ENCODE measurements around the gene AP2A1. TPM values are rescaled to one million over a fixed set of nuclear protein-coding genes. Genes with fewer than 3 reads are reported as not detected.
A peak's percentile ranks its signal among the peaks of the same experiment; 100 is the strongest.

AP2A1 gene
- total and polyA plus RNA-seq, 2 donors (not counting 1 experiment from before 2014, with no cell fraction given): 48.4 to 56.9 TPM

DNA sequence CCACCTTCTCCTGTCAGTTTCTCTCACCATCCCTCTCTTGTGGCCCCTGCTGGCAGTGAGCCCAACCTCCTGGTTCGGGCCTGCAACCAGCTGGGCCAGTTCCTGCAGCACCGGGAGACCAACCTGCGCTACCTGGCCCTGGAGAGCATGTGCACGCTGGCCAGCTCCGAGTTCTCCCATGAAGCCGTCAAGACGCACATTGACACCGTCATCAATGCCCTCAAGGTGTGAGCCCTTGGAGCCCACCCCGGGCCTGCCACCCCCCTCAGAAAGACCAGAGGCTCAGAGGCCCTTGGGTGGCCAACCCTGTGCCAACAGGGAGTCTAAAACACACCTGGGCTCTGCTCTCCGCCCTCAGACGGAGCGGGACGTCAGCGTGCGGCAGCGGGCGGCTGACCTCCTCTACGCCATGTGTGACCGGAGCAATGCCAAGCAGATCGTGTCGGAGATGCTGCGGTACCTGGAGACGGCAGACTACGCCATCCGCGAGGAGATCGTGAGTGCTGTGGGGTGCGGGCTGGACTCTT is 32.5 kb downstream of the AP2A1 start:
- WGBS (ENCODE audit: insufficient coverage): 99% methylated on average over 28 of the region's 28 CpGs
- Histone ChIP-seq H2AFZ (ENCODE audit: insufficient read depth, low read depth, low read length, poor library complexity, severe bottlenecking) (no peak overlapping the region), H3K4me2 (replicated peaks; ENCODE audit: low read depth, low read length, poor library complexity, severe bottlenecking) (no peak overlapping the region), H3K4me3 (ENCODE audit: control extremely low read depth in 1 of 5, extremely low read depth in 1 of 5, insufficient read depth in 1 of 5, low read depth in 2 of 5, low read length in 4 of 5) (no peak overlapping the region), H3K9ac (ENCODE audit: low read length) (no peak overlapping the region), H3K36me3 (replicated peaks in 1 of 2; ENCODE audit: control extremely low read depth in 1 of 2, control insufficient read depth in 1 of 2, extremely low read depth in 1 of 2, insufficient read depth in 2 of 2, low read length in 1 of 2) (peaks cover 0 to 82% of the 10 kb centered on the region in 2 experiments), H3K27ac (ENCODE audit: low read length in 2 of 2) (no peak overlapping the region), H3K79me2 (ENCODE audit: control insufficient read depth, insufficient read depth, low read length) (no peaks in the 10 kb centered on the region), H3K4me1 (ENCODE audit: control insufficient read depth in 2 of 2, insufficient read depth in 2 of 2, low read length in 2 of 2) (no peaks in the 10 kb centered on the region), H3K27me3 (replicated peaks in 1 of 4; ENCODE audit: control extremely low read depth in 1 of 4, control insufficient read depth in 3 of 4, insufficient read depth in 4 of 4, low read length in 3 of 4) (no peaks in the 10 kb centered on the region), H3K9me3 (ENCODE audit: control extremely low read depth in 1 of 3, control insufficient read depth in 2 of 3, insufficient read depth in 1 of 3, low read length in 2 of 3) (peaks cover 0 to 3% (median 0%) of the 10 kb centered on the region in 3 donors), H4K20me1 (ENCODE audit: control insufficient read depth, insufficient read depth, low read length, poor library complexity, severe bottlenecking) (no peaks in the 10 kb centered on the region)
- DNase-seq: no peak
- intact Hi-C loops (cut with micrococcal nuclease): no loop called here
- Mint-ChIP-seq H3K9me3 (ENCODE audit: insufficient read depth) (no peaks in the 10 kb centered on the region), H3K4me3 (no peak overlapping the region), H3K4me1 (no peaks in the 10 kb centered on the region), H3K27me3 (no peaks in the 10 kb centered on the region), H3K27ac (no peak overlapping the region)
- ATAC-seq (ENCODE audit: low read depth): no peak
- no peak for TF ChIP-seq EZH2 (IDR thresholded peaks at IDR 0.05; ENCODE audit: borderline replicate concordance, insufficient read depth, low read depth, low read length, poor library complexity, severe bottlenecking)
- TF ChIP-seq, protein P1, sequence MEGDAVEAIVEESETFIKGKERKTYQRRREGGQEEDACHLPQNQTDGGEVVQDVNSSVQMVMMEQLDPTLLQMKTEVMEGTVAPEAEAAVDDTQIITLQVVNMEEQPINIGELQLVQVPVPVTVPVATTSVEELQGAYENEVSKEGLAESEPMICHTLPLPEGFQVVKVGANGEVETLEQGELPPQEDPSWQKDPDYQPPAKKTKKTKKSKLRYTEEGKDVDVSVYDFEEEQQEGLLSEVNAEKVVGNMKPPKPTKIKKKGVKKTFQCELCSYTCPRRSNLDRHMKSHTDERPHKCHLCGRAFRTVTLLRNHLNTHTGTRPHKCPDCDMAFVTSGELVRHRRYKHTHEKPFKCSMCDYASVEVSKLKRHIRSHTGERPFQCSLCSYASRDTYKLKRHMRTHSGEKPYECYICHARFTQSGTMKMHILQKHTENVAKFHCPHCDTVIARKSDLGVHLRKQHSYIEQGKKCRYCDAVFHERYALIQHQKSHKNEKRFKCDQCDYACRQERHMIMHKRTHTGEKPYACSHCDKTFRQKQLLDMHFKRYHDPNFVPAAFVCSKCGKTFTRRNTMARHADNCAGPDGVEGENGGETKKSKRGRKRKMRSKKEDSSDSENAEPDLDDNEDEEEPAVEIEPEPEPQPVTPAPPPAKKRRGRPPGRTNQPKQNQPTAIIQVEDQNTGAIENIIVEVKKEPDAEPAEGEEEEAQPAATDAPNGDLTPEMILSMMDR (IDR thresholded peaks at IDR 0.05): no peak
- CTCF ChIA-PET: no interaction called here
- POLR2A ChIA-PET: no interaction called here

DNA sequence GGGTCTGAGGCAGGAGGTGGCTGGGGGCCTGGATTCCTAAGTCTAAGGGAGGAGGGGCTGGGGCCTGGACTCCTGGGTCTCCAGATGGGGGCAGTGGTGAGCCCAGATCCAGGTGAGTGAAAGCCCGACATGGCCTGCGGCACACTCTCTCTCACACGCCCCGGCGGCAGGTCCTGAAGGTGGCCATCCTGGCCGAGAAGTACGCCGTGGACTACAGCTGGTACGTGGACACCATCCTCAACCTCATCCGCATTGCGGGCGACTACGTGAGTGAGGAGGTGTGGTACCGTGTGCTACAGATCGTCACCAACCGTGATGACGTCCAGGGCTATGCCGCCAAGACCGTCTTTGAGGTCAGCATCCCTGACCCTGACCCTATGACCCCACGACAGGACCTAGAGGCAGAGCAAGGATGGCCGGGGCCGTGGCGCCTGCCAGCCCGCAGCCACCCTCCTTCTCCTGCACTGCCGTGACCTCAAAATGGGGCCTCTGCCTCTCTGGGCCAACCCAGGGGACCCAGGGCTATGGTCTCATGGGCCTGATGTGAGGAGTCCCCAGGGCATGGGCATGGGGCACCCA is 33.1 kb downstream of the AP2A1 start:
- Histone ChIP-seq H3K27ac (ENCODE audit: low read length in 2 of 2) (no peak overlapping the region), H4K20me1 (ENCODE audit: control insufficient read depth, insufficient read depth, low read length, poor library complexity, severe bottlenecking) (no peaks in the 10 kb centered on the region), H3K9ac (ENCODE audit: low read length) (no peak overlapping the region), H3K36me3 (replicated peaks in 1 of 2; ENCODE audit: control extremely low read depth in 1 of 2, control insufficient read depth in 1 of 2, extremely low read depth in 1 of 2, insufficient read depth in 2 of 2, low read length in 1 of 2) (peaks cover 0 to 79% of the 10 kb centered on the region in 2 experiments), H3K79me2 (ENCODE audit: control insufficient read depth, insufficient read depth, low read length) (no peaks in the 10 kb centered on the region), H2AFZ (ENCODE audit: insufficient read depth, low read depth, low read length, poor library complexity, severe bottlenecking) (no peak overlapping the region), H3K4me1 (ENCODE audit: control insufficient read depth in 2 of 2, insufficient read depth in 2 of 2, low read length in 2 of 2) (no peaks in the 10 kb centered on the region), H3K9me3 (ENCODE audit: control extremely low read depth in 1 of 3, control insufficient read depth in 2 of 3, insufficient read depth in 1 of 3, low read length in 2 of 3) (peaks cover 0 to 3% (median 0%) of the 10 kb centered on the region in 3 donors), H3K27me3 (replicated peaks in 1 of 4; ENCODE audit: control extremely low read depth in 1 of 4, control insufficient read depth in 3 of 4, insufficient read depth in 4 of 4, low read length in 3 of 4) (no peaks in the 10 kb centered on the region), H3K4me3 (ENCODE audit: control extremely low read depth in 1 of 5, extremely low read depth in 1 of 5, insufficient read depth in 1 of 5, low read depth in 2 of 5, low read length in 4 of 5) (no peak overlapping the region), H3K4me2 (replicated peaks; ENCODE audit: low read depth, low read length, poor library complexity, severe bottlenecking) (no peak overlapping the region)
- Mint-ChIP-seq H3K27ac (no peak overlapping the region), H3K4me3 (no peak overlapping the region), H3K27me3 (no peaks in the 10 kb centered on the region), H3K9me3 (ENCODE audit: insufficient read depth) (no peaks in the 10 kb centered on the region), H3K4me1 (no peaks in the 10 kb centered on the region)
- CTCF ChIA-PET: no interaction called here
- DNase-seq (peak; percentile 33), ATAC-seq (ENCODE audit: low read depth) (peak; percentile 17)
- intact Hi-C loops (cut with micrococcal nuclease): no loop called here
- POLR2A ChIA-PET: no interaction called here
- WGBS (ENCODE audit: insufficient coverage): 98% methylated on average over 20 of the region's 25 CpGs
- no peak for TF ChIP-seq EZH2 (IDR thresholded peaks at IDR 0.05; ENCODE audit: borderline replicate concordance, insufficient read depth, low read depth, low read length, poor library complexity, severe bottlenecking)
- TF ChIP-seq, protein P1 (IDR thresholded peaks at IDR 0.05): peak; percentile 27
